B cell (primary cell): ENCODE measurements around the gene KATNIP. TPM values are rescaled to one million over a fixed set of nuclear protein-coding genes. Genes with fewer than 3 reads are reported as not detected.
"Not testable (repeated sequence)": the region's sequence is repeated elsewhere in the genome, so short reads cannot be mapped to it uniquely, and the experiment has no call there.

ENCODE experiments used
- ATAC-seq: fragments of 200-7000 bp; cut with Tn5 transposase; one replicate; pipeline ENCODE4 v1.10.0; 2021; ENCODE audit warnings: low read depth, mild to moderate bottlenecking, moderate number of reproducible peaks, moderate library complexity
- CTCF ChIA-PET: fragments of 350-600 bp; sonication (Branson Sonifier 250); formaldehyde crosslinking; loops from one replicate; lab custom pipeline; 2021; ENCODE audit warnings: antibody characterized with exemption, inconsistent platforms; lab: Charles Lee
- POLR2A ChIA-PET: fragments of 350-600 bp; sonication (Branson Sonifier 250); formaldehyde crosslinking; loops from one replicate; lab custom pipeline; 2021; ENCODE audit warnings: antibody characterized with exemption; lab: Charles Lee
- DNase-seq: peaks from one replicate; pipeline ENCODE4 v3.0.0; 2013
- H2AFZ ChIP-seq: 2 replicates; pipeline ENCODE4 v1.6.1; 2012; ENCODE audit warnings: mild to moderate bottlenecking, low read depth, low read length; ENCODE audit not compliant: insufficient read depth, poor library complexity, severe bottlenecking
- H3K27ac ChIP-seq, 2 donors: 1 replicate in 1 of 2; 2 replicates in 1 of 2; pipeline ENCODE4 v1.5.1; 2012 to 2013; ENCODE audit warnings: low read length in 2 of 2, mild to moderate bottlenecking in 2 of 2, moderate library complexity in 1 of 2
- H3K27me3 ChIP-seq, 4 experiments: fragments of 200-600 bp in 1 of 4; sonication (generic) in 1 of 4; replicated peaks in 1 of 4; 1 replicate in 2 of 4; 2 replicates in 2 of 4; pipeline versions ENCODE4 v1.6.1 to v1.7.0; 2013 to 2016; ENCODE audit warnings: low read length in 3 of 4, mild to moderate bottlenecking in 2 of 4, mixed read lengths in 1 of 4, moderate library complexity in 1 of 4; ENCODE audit not compliant: insufficient read depth in 4 of 4, control insufficient read depth in 3 of 4; ENCODE audit errors: control extremely low read depth in 1 of 4
- H3K36me3 ChIP-seq, 2 experiments: replicated peaks in 1 of 2; 1 replicate in 1 of 2; 2 replicates in 1 of 2; pipeline versions ENCODE4 v1.6.1 to v1.7.1; 2013; ENCODE audit warnings: low read length in 1 of 2; ENCODE audit not compliant: insufficient read depth in 2 of 2, control insufficient read depth in 1 of 2; ENCODE audit errors: control extremely low read depth in 1 of 2, extremely low read depth in 1 of 2
- H3K4me1 ChIP-seq, 2 donors: fragments of 200-600 bp in 1 of 2; sonication (generic) in 1 of 2; 1 replicate in 1 of 2; 2 replicates in 1 of 2; pipeline versions ENCODE4 v1.5.1 to v1.6.1; 2013 to 2017; ENCODE audit warnings: low read length in 2 of 2; ENCODE audit not compliant: control insufficient read depth in 2 of 2, insufficient read depth in 2 of 2
- H3K4me2 ChIP-seq: replicated peaks from 2 replicates; pipeline ENCODE3; 2012; ENCODE audit warnings: mild to moderate bottlenecking, low read depth, low read length; ENCODE audit not compliant: poor library complexity, severe bottlenecking
- H3K4me3 ChIP-seq, 5 experiments: fragments of 200-600 bp in 1 of 5; sonication (generic) in 1 of 5; 1 replicate in 3 of 5; 2 replicates in 2 of 5; pipeline versions ENCODE4 v1.5.1 to v1.7.0; 2011 to 2016; ENCODE audit warnings: low read length in 4 of 5, mild to moderate bottlenecking in 4 of 5, low read depth in 2 of 5, control low read depth in 1 of 5, moderate library complexity in 1 of 5; ENCODE audit not compliant: insufficient read depth in 1 of 5; ENCODE audit errors: control extremely low read depth in 1 of 5, extremely low read depth in 1 of 5
- H3K79me2 ChIP-seq: fragments of 200-600 bp; sonication (generic); one replicate; pipeline ENCODE4 v1.6.0; 2016; ENCODE audit warnings: low read length; ENCODE audit not compliant: control insufficient read depth, insufficient read depth
- H3K9ac ChIP-seq: fragments of 200-600 bp; sonication (generic); 2 replicates; pipeline ENCODE4 v1.6.1; 2017; ENCODE audit warnings: mild to moderate bottlenecking, low read length, moderate library complexity
- H3K9me3 ChIP-seq, 3 donors: one replicate each; pipeline versions ENCODE4 v1.6.1 to v1.7.1; 2013; ENCODE audit warnings: low read length in 2 of 3; ENCODE audit not compliant: control insufficient read depth in 2 of 3, insufficient read depth in 1 of 3; ENCODE audit errors: control extremely low read depth in 1 of 3
- H4K20me1 ChIP-seq: 2 replicates; pipeline ENCODE4 v1.6.0; 2012; ENCODE audit warnings: mild to moderate bottlenecking, low read length; ENCODE audit not compliant: insufficient read depth, control insufficient read depth, poor library complexity, severe bottlenecking
- H3K27ac Mint-ChIP-seq: one replicate; pipeline ENCODE4 v1.8.0; 2021; ENCODE audit warnings: mixed read lengths
- H3K27me3 Mint-ChIP-seq: one replicate; pipeline ENCODE4 v1.8.0; 2021; ENCODE audit warnings: mixed read lengths
- H3K4me1 Mint-ChIP-seq: one replicate; pipeline ENCODE4 v1.8.0; 2021; ENCODE audit warnings: mixed read lengths
- H3K4me3 Mint-ChIP-seq: one replicate; pipeline ENCODE4 v1.8.0; 2021; ENCODE audit warnings: mixed read lengths
- H3K9me3 Mint-ChIP-seq: one replicate; pipeline ENCODE4 v1.8.0; 2022; ENCODE audit warnings: mixed read lengths; ENCODE audit not compliant: insufficient read depth
- CTCF ChIP-seq: fragments of 200-600 bp; IDR thresholded peaks from one replicate; pipeline ENCODE4 v1.8.0; 2022; ENCODE audit warnings: antibody characterized with exemption, mild to moderate bottlenecking
- EZH2 ChIP-seq: IDR thresholded peaks from 2 replicates; pipeline ENCODE4 v1.6.1; 2012; ENCODE audit warnings: borderline replicate concordance, low read depth, mild to moderate bottlenecking, moderate library complexity, low read length; ENCODE audit not compliant: insufficient read depth, poor library complexity, severe bottlenecking
- WGBS: methylation state at CpG from one replicate; pipeline ENCODE4 v1.1.5; 2013; ENCODE audit warnings: missing lambda C conversion rate; ENCODE audit not compliant: insufficient coverage; 5-methylcytosine and 5-hydroxymethylcytosine counted together
- intact Hi-C: fragments of 100-400 bp; cut with micrococcal nuclease; formaldehyde crosslinking; loops from one replicate; pipeline ENCODE4 v1.10.0; 2022
- polyA plus RNA-seq: library from polyadenylated mRNA; depleted of rRNA; stranded (reverse); fragments of >200 nt; gene quantifications from 2 replicates; pipeline ENCODE4 v1.2.3, GENCODE V29; 2012
- total RNA-seq, 2 donors: library from RNA; stranded (reverse); fragments of 120-200 nt in 1 of 2; gene quantifications; 1 replicate in 1 of 2; 2 replicates in 1 of 2; pipeline versions ENCODE4 v1.2.3 to v1.2.4, GENCODE V29; 2013 to 2022

The KATNIP gene
- total and polyA plus RNA-seq, 2 donors (not counting 1 experiment from before 2014, with no cell fraction given), result 21.2 to 49.9 TPM

- Histone ChIP-seq H3K79me2 (no peaks in the 10 kb centered on the region), H2AFZ (no peak overlapping the region), H3K4me3 (no peak overlapping the region), H3K9me3 (no peaks in the 10 kb centered on the region), H4K20me1 (no peaks in the 10 kb centered on the region), H3K9ac (no peak overlapping the region), H3K36me3 (no peaks in the 10 kb centered on the region), H3K4me2 (no peak overlapping the region), H3K27ac (no peak overlapping the region), H3K27me3 (no peaks in the 10 kb centered on the region), H3K4me1 (peaks cover 5 to 9% of the 10 kb centered on the region in 2 donors)
- H3K27me3 Mint-ChIP-seq, result no peaks in the 10 kb centered on the region
- DNase-seq (no peak), ATAC-seq (no peak)
- no peak overlapping the region for H3K27ac Mint-ChIP-seq
- POLR2A ChIA-PET, result no interaction called here
- no peak overlapping the region for H3K4me3 Mint-ChIP-seq
- TF ChIP-seq CTCF (no peak), EZH2 (no peak)
- intact Hi-C loops, result no loop called here
- H3K4me1 Mint-ChIP-seq, result peaks cover 13% of the 10 kb centered on the region
- H3K9me3 Mint-ChIP-seq, result no peaks in the 10 kb centered on the region
- CTCF ChIA-PET, result no interaction called here
- 100% methylated on average over 3 of the region's 4 CpGs for WGBS
These were observed 18.1 kb downstream of the KATNIP start for GRCh38 chr16:27568077-27568476.

- peaks cover 10% of the 10 kb centered on the region for H3K4me1 Mint-ChIP-seq
- H2AFZ ChIP-seq, POLR2A ChIA-PET, ATAC-seq, H3K27me3 Mint-ChIP-seq, H3K36me3 ChIP-seq, H3K27ac Mint-ChIP-seq, DNase-seq, CTCF ChIA-PET, H3K9me3 Mint-ChIP-seq, H4K20me1 ChIP-seq, H3K4me3 Mint-ChIP-seq, H3K4me1 ChIP-seq, H3K79me2 ChIP-seq, H3K4me3 ChIP-seq, H3K9ac ChIP-seq, H3K27me3 ChIP-seq, intact Hi-C loops, H3K27ac ChIP-seq, H3K4me2 ChIP-seq, H3K9me3 ChIP-seq: not testable (repeated sequence)
- 100% methylated on average over 3 of the region's 8 CpGs for WGBS
These were observed 21.0 kb downstream of the KATNIP start for GRCh38 chr16:27570986-27571385.
